ENCODE results near the gene TOPORS.

GRCh38 chr9:32572900-32573523 is 20.6 kb upstream of the TOPORS start, which contains the start of gene NDUFB6:
- TF ChIP-seq CTCF (IDR thresholded peaks at IDR 0.05; ENCODE audit: low read length), result no peak
- TF ChIP-seq EZH2 (IDR thresholded peaks at IDR 0.05; ENCODE audit: borderline replicate concordance, low read length), result no peak
